MCF 10A (cell line): Measurements from ENCODE around the gene SPAG6. TPM values are rescaled to one million over a fixed set of nuclear protein-coding genes. Genes with fewer than 3 reads are reported as not detected.

Experiments
- BruUV-seq: library from RNA; stranded (reverse); fragments of 400-500 nt; replicated peaks from 2 replicates; lab custom pipeline; 2021; lab: Mats Ljungman, UMichigan
- CTCF ChIA-PET: fragments of 300-600 bp; sonication (Branson Sonifier 250); formaldehyde crosslinking; extraction: SDS; loops from one replicate; lab custom pipeline; 2021; ENCODE audit warnings: antibody characterized with exemption, inconsistent platforms; lab: Yijun Ruan, JAX
- POLR2A ChIA-PET: fragments of 300-600, 350-650 bp; sonication (Branson Sonifier 250); formaldehyde crosslinking; extraction: SDS; loops from one replicate; lab custom pipeline; 2020; ENCODE audit warnings: antibody characterized with exemption, inconsistent platforms; lab: Yijun Ruan, JAX
- DNase-seq: peaks from one replicate; pipeline ENCODE4 v3.0.0-alpha.2; 2018; ENCODE audit not compliant: unreplicated experiment
- H3K27ac Mint-ChIP-seq: one replicate; pipeline ENCODE4 v1.8.0; 2022; ENCODE audit warnings: mild to moderate bottlenecking, low read depth, mixed read lengths; ENCODE audit not compliant: unreplicated experiment
- H3K27me3 Mint-ChIP-seq: one replicate; pipeline ENCODE4 v1.8.0; 2022; ENCODE audit warnings: mixed read lengths; ENCODE audit not compliant: insufficient read depth, unreplicated experiment
- H3K36me3 Mint-ChIP-seq: one replicate; pipeline ENCODE4 v1.8.0; 2022; ENCODE audit warnings: mild to moderate bottlenecking, moderate library complexity, mixed read lengths; ENCODE audit not compliant: insufficient read depth, unreplicated experiment
- H3K4me1 Mint-ChIP-seq: one replicate; pipeline ENCODE4 v1.8.0; 2022; ENCODE audit warnings: mixed read lengths; ENCODE audit not compliant: insufficient read depth, unreplicated experiment
- H3K4me3 Mint-ChIP-seq: one replicate; pipeline ENCODE4 v1.8.0; 2022; ENCODE audit warnings: mild to moderate bottlenecking, moderate library complexity, mixed read lengths; ENCODE audit not compliant: unreplicated experiment
- H3K9me3 Mint-ChIP-seq: one replicate; pipeline ENCODE4 v1.8.0; 2022; ENCODE audit warnings: mixed read lengths; ENCODE audit not compliant: unreplicated experiment
- intact Hi-C: fragments of 100-400 bp; cut with micrococcal nuclease; formaldehyde crosslinking; loops from 2 replicates; pipeline ENCODE4 v1.14.1; 2022
- total RNA-seq: library from RNA; stranded (reverse); gene quantifications from 2 replicates; pipeline ENCODE4 v1.2.3, GENCODE V29; 2022
- TF ChIP-seq, protein P1 (sequence below): fragments of 200-600 bp; IDR thresholded peaks from one replicate; pipeline ENCODE4 v1.8.0; 2022; ENCODE audit warnings: antibody characterized with exemption, mild to moderate bottlenecking; ENCODE audit not compliant: unreplicated experiment

SPAG6 gene
- total RNA-seq, 1 experiment from 2014 or later, result not detected

DNA sequence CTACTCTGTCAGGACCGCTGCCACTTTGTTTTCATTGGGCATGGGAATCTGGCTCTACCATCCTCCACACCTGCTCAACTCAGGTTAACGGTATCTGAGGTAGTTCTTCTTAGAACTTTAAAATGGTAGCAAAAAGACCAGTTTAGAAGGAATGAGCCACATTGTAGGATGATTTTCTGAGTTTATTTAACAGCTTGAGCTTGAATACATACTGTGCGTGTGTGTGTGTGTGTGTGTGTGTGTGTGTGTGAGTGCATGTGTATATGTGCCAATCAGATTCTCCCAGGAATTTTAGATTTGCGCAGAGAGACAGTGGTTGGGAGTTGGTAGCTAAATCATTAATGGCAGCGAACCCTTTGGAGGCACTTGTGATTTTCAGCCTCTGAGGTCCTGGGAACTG lies 81.4 kb downstream of the SPAG6 start:
- Mint-ChIP-seq H3K36me3 (no peaks in the 10 kb centered on the region), H3K9me3 (no peaks in the 10 kb centered on the region), H3K4me3 (no peak overlapping the region), H3K27ac (no peak overlapping the region), H3K27me3 (no peaks in the 10 kb centered on the region), H3K4me1 (peaks cover 41% of the 10 kb centered on the region)
- TF ChIP-seq, protein P1, sequence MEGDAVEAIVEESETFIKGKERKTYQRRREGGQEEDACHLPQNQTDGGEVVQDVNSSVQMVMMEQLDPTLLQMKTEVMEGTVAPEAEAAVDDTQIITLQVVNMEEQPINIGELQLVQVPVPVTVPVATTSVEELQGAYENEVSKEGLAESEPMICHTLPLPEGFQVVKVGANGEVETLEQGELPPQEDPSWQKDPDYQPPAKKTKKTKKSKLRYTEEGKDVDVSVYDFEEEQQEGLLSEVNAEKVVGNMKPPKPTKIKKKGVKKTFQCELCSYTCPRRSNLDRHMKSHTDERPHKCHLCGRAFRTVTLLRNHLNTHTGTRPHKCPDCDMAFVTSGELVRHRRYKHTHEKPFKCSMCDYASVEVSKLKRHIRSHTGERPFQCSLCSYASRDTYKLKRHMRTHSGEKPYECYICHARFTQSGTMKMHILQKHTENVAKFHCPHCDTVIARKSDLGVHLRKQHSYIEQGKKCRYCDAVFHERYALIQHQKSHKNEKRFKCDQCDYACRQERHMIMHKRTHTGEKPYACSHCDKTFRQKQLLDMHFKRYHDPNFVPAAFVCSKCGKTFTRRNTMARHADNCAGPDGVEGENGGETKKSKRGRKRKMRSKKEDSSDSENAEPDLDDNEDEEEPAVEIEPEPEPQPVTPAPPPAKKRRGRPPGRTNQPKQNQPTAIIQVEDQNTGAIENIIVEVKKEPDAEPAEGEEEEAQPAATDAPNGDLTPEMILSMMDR, result no peak
- no TSS peak for BruUV-seq
- intact Hi-C loops, result loop anchor here (5.0 to 10.0 kb wide), 5 partner anchors 109 to 561 kb away; partner anchors contain the start of genes COMMD3, DNAJC1 and PIP4K2A
- CTCF ChIA-PET, result interaction anchor here (0.5 to 1.0 kb wide), 3 partner anchors 233 to 563 kb away, joined by 5 read pairs; no protein-coding TSS in a partner anchor
- POLR2A ChIA-PET, result interaction anchor here (0.8 to 2.1 kb wide), 7 partner anchors 12 to 111 kb away, joined by 3 to 8 read pairs (median 4); no protein-coding TSS in a partner anchor
- DNase-seq, result no peak

DNA sequence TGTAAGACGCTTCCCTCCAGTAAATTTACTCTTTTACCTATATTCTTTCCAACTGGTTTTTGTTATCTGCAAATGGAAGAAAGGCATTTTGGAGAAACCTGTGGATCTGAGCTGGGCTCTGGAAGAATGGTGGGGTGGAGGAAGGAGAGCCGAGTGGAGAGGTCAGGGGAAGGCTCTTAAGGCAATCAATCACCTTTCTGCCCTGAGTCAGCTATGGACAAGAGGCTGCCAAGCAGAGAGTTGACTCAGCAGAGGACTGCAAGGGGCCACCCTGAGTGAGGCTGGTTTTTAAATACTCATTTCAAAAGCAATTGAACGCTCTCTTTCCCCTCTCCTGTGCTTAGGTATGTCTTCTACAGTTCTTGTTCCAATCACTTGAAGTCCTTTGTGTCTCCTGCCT lies 81.8 kb downstream of the SPAG6 start:
- Mint-ChIP-seq H3K36me3 (no peaks in the 10 kb centered on the region), H3K4me3 (peak overlapping the region; percentile 49), H3K27ac (peak overlapping the region; percentile 63), H3K27me3 (no peaks in the 10 kb centered on the region), H3K9me3 (no peaks in the 10 kb centered on the region), H3K4me1 (peaks cover 41% of the 10 kb centered on the region)
- intact Hi-C loops, result loop anchor here (5.0 to 10.0 kb wide), 5 partner anchors 110 to 560 kb away; partner anchors contain the start of genes COMMD3, DNAJC1 and PIP4K2A
- ChIA-PET CTCF (interaction anchor here (0.6 to 1.0 kb wide), 3 partner anchors 417 to 641 kb away, joined by 3 to 5 read pairs (median 5); no protein-coding TSS in a partner anchor), POLR2A (interaction anchor here (0.6 to 2.1 kb wide), 9 partner anchors 10 to 433 kb away, joined by 3 to 8 read pairs (median 4); no protein-coding TSS in a partner anchor)
- TF ChIP-seq, protein P1, result no peak
- no TSS peak for BruUV-seq
- DNase-seq, result peak; percentile 85

DNA sequence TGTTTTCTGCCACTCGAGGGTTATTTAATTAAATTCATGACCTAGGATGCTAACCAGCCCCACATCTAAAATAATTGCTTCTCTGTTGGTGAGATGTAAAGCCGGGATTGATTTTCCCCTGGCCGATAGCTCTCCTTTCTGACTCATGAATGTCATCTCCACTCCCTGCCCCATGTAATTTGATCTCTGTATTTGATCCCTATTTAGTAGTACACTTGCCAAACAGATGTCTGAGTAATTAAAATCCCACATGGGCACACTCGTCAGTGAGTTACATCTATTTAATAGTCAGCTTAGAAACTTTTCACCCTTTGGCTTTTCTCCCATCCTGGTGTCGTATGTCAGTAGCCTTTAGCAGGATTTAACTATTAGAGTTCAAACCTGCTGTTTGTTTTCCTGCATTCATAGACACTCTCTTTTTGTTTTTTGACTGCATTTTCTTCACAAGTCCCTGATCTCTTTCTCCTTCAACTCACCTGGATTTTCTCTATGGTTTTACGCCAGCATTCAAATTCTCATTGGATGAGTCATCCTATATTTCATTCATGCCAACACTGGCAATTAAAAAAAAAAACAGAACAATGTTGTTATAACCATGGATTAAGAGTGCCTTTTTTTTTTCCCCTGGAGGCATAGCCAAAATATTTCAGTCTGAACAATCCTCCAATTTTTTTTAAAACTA lies 82.7 kb downstream of the SPAG6 start:
- CTCF ChIA-PET, result interaction anchor here (0.9 kb wide), 2 partner anchors 169 to 562 kb away, joined by 4 to 5 read pairs; no protein-coding TSS in a partner anchor
- H3K4me3 Mint-ChIP-seq, result peak overlapping the region; percentile 49
- H3K27me3 Mint-ChIP-seq, result no peaks in the 10 kb centered on the region
- BruUV-seq, result no TSS peak
- POLR2A ChIA-PET, result interaction anchor here (0.8 to 2.1 kb wide), 11 partner anchors 9 to 425 kb away, joined by 3 to 8 read pairs (median 4); no protein-coding TSS in a partner anchor
- TF ChIP-seq, protein P1, result no peak
- peak overlapping the region; percentile 63 for H3K27ac Mint-ChIP-seq
- intact Hi-C loops, result loop anchor here (5.0 to 10.0 kb wide), 5 partner anchors 111 to 559 kb away; partner anchors contain the start of genes COMMD3, DNAJC1 and PIP4K2A
- H3K4me1 Mint-ChIP-seq, result peaks cover 41% of the 10 kb centered on the region
- peak; percentile 93 for DNase-seq
- H3K36me3 Mint-ChIP-seq, result no peaks in the 10 kb centered on the region
- no peaks in the 10 kb centered on the region for H3K9me3 Mint-ChIP-seq

DNA sequence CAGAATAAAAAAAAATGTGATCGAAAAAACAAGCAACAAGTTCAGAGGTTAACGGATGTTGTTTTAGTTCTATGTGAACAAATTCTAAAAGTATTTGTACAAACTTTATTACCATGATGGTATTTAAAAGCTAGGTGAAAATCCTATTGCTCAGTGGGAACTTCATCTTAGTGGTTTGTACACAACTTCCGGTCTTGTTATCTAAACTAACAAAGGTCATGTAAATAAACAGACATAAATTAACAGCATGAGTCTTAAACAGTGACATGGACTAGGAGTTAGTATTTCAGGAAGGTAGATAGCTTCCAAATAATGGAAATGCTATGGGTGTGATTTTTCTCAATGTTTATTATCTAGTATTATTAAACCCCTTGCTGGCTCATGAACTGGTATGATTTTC lies 83.8 kb downstream of the SPAG6 start:
- POLR2A ChIA-PET, result interaction anchor here (1.0 to 2.3 kb wide), 7 partner anchors 11 to 425 kb away, joined by 3 to 11 read pairs (median 5); partner anchors contain the start of genes COMMD3 and DNAJC1
- no peaks in the 10 kb centered on the region for H3K36me3 Mint-ChIP-seq
- intact Hi-C loops, result loop anchor here (5.0 to 10.0 kb wide), 5 partner anchors 112 to 558 kb away; partner anchors contain the start of genes COMMD3, DNAJC1 and PIP4K2A
- peaks cover 47% of the 10 kb centered on the region for H3K4me1 Mint-ChIP-seq
- no peak for DNase-seq
- H3K27me3 Mint-ChIP-seq, result no peaks in the 10 kb centered on the region
- CTCF ChIA-PET, result interaction anchor here (0.7 to 1.8 kb wide), 5 partner anchors 12 to 560 kb away, joined by 3 to 4 read pairs (median 4); no protein-coding TSS in a partner anchor
- H3K27ac Mint-ChIP-seq, result peak overlapping the region; percentile 71
- no TSS peak for BruUV-seq
- H3K9me3 Mint-ChIP-seq, result no peaks in the 10 kb centered on the region
- TF ChIP-seq, protein P1, result no peak
- H3K4me3 Mint-ChIP-seq, result no peak overlapping the region
